NT2/D1 (cell line): ENCODE measurements around the gene JAM2.

Source experiments
- SUZ12 ChIP-seq: IDR thresholded peaks from 2 replicates; pipeline ENCODE4 v1.6.1; 2011; ENCODE audit not compliant: insufficient read length, insufficient read depth; ENCODE audit errors: extremely low read depth
- YY1 ChIP-seq: IDR thresholded peaks from 2 replicates; pipeline ENCODE4 v1.6.1; 2011; ENCODE audit not compliant: insufficient read length, insufficient read depth
- ZNF274 ChIP-seq: IDR thresholded peaks from 2 replicates; pipeline ENCODE4 v1.6.1; 2011; ENCODE audit warnings: mild to moderate bottlenecking, low read depth, low read length

GRCh38 chr21:25607151-25608043 lies 31.7 kb upstream of the JAM2 start, which contains the start of gene MRPL39:
- TF ChIP-seq SUZ12, result no peak
- TF ChIP-seq YY1, result peak; percentile 79
- no peak for TF ChIP-seq ZNF274
